Renal pelvis (tissue), 12 donors: Measurements from ENCODE around the gene KCTD8. TPM values are rescaled to one million over a fixed set of nuclear protein-coding genes. Genes with fewer than 3 reads are reported as not detected.

ENCODE experiments used
- DNase-seq: peaks from one replicate; pipeline ENCODE4 v3.0.0-alpha.2; 2013
- long read RNA-seq, 16 experiments: transcript quantifications; one replicate each; lab custom pipeline, GENCODE V29; 2026
- polyA plus RNA-seq, 3 donors: library from polyadenylated mRNA; unstranded; fragments of 120-200 nt; gene quantifications; one replicate each; pipeline ENCODE4 v1.2.1, GENCODE V29; 2013; ENCODE audit not compliant: insufficient read length in 3 of 3

The KCTD8 gene
- polyA plus RNA-seq, result 1 to 10 TPM; 3.5 to 4.1 (median 3.8) TPM
- long read RNA-seq, donor 1, result 0 reads
- long read RNA-seq, donor 2, result 0 reads
- long read RNA-seq, donor 3, result 0 reads
- long read RNA-seq, donor 4, result 0 reads
- long read RNA-seq, donor 5, result 0 reads
- long read RNA-seq, donor 6, result 0 reads
- long read RNA-seq, donor 7, result 0 reads
- long read RNA-seq, donor 8, result 0 reads
- long read RNA-seq, donor 9, result 0 reads
- long read RNA-seq, donor 10, result 0 reads
- long read RNA-seq, donor 11, result 0 reads
- long read RNA-seq, donor 12, result 0 reads
- long read RNA-seq, donor 13, result 0 reads
- long read RNA-seq, donor 14, partial matches to known transcripts, result 5 of 5 reads
- long read RNA-seq, donor 14, other reads (novel, unspliced or antisense), result 0 of 5 reads
- long read RNA-seq, donor 15, result 0 reads
- long read RNA-seq, donor 16, result 0 reads

DNA sequence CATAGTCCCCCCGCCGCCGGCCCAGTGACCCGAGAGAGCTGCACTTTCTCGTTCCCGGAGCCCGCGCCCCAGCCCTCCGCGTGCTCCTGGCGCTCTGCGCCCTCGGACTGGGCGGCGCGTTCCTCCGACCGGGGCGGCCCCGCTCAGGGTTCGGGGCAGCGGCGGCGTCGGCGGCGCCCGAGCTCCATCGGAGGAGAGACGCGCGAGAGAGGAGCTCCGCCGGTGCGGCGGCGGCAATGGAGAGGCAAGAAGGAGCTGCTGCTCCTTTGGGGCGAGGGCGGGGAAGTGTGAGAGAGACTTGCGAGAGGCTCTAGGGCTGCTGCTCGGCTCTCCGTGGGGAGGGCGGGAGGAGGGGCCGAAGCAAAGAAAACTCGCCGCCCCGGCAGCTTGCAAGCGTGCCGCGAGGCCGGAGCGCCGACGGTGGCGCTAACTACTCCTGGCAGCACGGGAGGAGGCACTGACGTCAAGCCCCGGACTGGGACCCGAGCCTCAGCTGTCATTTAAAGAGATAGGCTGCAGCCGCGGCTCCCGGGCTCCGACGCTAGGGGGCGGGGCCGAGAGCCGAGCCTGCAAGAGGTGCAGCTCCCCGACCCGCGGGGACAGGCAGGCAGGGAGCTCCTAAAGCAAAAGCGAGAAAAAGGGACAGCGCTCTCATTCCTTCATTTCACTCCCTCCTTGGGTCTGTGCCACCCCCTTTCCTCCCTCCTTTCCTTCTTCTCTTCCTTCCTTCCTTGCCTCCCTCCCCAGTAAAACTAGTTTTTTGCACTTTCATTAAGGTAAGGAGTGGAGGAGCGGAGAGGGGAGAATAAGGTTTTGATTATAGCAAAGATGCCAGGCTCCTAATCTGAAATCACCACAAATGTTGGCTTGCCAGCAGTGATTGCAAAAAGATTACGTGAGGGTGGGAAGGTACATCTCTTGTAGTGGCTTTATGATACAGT is at the start of gene KCTD8:
KCTD8 (minus strand) TSS at position 289 of the 941 bp plus-strand sequence.
- peak; percentile 87 for DNase-seq

- no peak for DNase-seq
Observed at GRCh38 chr4:44494810-44495701, 46.4 kb upstream of the KCTD8 start.

GRCh38 chr4:44493924-44494323 is 45.3 kb upstream of the KCTD8 start:
- peak; percentile 1 for DNase-seq

- DNase-seq, result no peak
Observed at GRCh38 chr4:44487341-44487740, 38.7 kb upstream of the KCTD8 start.

- no peak for DNase-seq
Observed at GRCh38 chr4:44479731-44480130, 31.1 kb upstream of the KCTD8 start.

DNA sequence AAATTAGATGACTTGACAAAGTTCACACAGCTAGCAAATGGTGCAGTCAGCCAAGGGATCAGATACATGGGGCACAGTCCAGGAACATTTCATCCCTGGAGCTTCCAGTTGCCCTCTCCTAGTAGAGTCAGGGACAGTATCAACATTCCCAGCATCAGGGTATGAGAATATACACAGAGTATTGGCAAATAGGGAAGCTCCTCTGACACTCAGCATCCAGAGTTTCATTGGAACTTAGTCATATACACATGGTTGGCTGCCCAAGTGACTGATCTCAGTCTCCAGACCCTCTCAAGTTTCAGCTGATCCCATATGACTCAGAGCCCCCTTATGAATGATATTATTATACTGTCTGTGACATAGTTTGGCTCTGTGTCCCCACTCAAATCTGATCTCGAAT is 13.7 kb upstream of the KCTD8 start:
- no peak for DNase-seq

- no peak for DNase-seq
Observed at GRCh38 chr4:44447563-44448504, 775 bp downstream of the KCTD8 start.

DNA sequence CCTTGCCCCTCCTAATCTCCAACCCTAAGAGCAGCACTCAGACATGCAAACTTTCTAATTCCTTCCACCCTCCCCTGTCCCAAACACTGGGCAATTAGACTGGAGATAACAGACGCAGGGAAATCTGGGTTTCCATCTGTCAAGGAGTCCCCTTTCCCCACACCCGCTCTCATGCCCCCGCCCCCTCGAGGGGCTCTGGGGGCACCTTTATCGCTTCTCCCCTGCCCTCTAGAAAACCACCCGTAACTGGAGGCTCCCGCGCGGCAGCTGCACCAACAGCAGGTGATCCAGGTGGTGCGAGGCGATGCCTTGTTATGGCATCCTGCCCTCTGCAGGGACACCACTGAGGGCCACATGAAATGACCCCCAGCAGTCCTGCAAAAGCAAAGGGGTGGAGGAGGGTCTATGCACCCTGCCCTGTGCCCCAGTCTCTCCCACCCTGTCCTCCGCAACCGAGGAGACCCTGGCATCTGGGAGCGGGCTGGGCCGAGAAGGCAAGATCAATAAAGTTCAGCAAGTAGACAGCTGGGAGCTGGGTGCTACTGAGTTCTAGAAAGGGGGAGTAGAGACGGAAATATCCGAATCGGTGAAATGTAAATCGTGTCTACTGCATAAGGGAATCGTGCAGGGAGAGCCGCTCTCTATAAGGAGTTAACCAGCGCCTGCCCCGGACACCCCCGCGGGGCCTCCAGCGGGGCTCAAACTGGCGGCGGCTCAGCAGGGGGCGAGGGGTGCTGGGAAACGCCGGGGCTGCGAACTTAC is 1.6 kb downstream of the KCTD8 start:
- no peak for DNase-seq

DNA sequence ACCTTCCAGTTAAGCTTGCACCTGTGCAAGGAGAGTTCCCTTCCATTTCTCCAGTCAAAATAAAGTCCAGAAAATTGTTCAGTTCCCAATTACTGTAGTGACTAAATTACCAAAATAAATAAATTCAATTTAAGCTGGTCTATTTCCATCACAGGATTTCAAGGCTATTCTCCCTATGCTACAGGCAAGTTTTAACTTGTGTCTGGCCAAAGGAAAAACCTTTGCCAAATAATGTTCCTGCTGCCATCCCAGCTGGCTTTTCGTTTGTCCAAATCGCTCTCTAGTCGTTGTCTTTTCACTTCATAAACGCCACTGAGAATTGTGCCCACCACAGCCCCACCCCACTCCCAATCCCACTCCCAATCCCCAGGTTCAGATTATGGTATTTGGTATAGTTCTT is 2.4 kb downstream of the KCTD8 start:
- DNase-seq, result no peak

DNA sequence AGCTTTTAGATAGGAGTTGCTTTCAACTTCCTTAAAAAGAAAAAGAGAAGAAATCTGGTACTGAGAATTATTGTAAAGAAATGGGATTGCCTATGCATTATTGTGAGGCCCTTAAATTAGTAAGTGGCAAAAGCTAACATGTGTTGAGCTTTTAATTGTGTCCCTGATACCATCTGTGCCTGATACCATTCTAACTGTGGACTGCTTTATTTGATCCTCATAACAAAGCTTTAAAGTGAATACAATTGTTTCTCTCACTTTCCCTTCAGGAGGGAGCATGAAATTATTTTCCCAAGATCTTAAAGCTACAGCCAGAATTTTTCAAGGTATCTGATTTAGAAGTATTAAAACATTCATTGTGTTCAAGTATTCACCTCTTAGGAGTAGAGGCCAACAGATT is 9.9 kb downstream of the KCTD8 start:
- no peak for DNase-seq

DNA sequence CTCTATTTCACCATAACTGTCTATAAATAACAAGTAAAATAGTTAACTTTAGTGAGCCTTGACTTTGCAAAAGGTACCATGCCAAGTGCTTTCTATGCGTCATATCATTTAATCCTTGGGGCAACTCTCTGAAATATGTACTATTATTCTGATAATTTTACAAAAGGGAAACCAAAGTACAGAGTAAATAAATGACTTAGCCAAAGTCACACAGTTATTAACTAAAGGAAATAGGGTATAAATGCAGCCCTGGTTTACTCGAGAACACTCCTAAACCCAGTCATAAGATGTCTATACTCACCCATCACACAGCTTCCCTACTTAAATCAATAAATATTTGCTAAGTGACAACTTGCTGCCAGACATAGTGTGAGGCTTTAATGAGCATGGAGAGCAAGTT is 14.4 kb downstream of the KCTD8 start:
- no peak for DNase-seq

GRCh38 chr4:44425614-44426208 is 22.9 kb downstream of the KCTD8 start:
- no peak for DNase-seq

DNA sequence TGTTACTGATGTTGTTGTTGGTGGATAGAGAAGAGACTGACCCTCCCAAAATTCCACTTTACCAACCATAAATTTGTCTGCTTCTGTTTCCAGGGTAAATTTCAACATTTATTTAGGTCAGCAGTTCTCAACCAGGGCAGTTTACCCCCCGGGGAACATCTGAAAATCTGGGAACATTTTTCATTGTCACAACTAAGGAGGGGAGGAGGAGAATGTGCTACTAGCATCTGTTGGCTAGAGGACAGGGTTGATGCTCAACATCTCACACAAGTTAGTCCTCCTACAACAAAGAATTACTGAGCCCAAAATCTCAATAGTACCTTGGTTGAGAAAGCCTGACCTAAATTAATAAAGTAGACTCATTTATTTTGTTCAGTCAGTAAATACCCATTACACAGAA is 25.7 kb downstream of the KCTD8 start:
- DNase-seq, result no peak

DNA sequence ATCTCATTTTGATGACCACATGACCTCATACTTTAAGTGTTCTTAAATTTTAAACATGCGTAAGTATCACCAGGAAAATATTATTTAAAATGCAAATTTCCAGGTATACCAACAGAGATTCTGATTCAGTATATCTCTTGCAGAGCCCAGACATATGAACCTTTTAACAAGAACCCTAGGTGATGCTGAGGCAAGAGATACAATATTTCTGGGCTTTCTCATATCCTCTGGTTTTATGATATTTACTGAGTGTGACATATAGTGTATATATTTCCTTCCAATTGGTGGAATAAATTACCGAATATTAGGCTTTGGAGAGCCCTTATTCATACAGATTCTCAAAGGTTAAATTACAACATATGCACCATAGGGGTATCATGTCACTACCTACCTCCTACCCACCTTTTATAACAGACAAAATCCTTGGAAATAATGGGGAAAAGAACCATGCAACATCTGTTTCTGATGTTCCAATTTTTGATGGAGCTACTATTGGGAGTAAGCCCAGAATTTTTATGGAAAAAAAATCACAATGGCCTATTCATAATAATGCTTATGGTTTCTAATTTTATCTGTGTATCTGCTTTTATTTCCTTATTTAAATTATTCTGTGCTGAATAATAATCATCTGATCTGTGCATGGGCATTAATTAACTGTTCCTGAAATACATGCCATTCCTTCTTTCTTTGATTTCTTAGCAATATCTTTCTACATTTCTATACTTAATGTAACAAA is 27.1 kb downstream of the KCTD8 start:
- no peak for DNase-seq

DNA sequence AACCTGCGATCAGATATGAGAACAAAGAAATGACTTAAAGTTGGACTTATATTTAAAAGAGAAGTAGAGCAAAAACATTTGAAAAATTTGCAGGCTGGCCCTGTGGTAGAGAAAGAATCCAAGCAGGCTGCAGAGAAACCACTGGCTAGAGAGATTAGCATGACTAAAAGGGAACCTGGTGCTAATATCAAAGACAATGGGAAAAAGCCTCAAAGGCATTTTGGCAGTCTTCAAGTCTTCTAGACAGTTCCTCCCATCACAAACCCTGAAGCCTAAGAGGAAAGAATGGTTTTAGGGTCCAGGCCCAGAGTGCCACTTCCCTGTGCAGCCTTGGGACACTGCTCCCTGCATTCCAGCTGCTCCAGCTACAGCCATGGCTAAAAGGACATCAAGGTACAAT is 33.4 kb downstream of the KCTD8 start:
- DNase-seq, result no peak

- no peak for DNase-seq
Observed at GRCh38 chr4:44368413-44369167, 80.0 kb downstream of the KCTD8 start.

DNA sequence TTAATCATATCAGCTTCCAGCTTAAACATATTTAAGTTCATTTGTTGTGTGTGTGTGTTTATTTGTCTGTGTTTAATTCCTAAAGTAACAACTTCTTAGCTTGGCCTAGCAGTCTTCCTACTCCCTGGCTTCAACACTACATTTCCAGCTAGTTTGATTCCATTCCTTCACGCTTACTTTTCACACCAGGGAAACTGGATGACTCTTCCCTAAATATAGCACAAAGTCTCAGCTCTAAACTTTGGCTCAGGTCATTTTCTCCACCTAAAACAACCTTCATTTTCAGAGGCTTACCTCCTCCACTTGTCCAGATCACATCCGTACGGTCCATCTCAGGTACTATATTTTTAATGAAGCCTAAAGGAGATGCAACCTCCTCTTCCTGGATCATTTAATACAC is 94.4 kb downstream of the KCTD8 start:
- no peak for DNase-seq

GRCh38 chr4:44351069-44351468 is 97.5 kb downstream of the KCTD8 start:
- no peak for DNase-seq
